22Rv1 (cell line): Measurements from ENCODE around the gene NDUFAF3.

Experiments used
- ZFX ChIP-seq: fragments of 450-650 bp; IDR thresholded peaks from 2 replicates; pipeline ENCODE4 v1.6.1; 2017; ENCODE audit warnings: antibody characterized with exemption, borderline replicate concordance
- TF ChIP-seq, protein P1 (sequence below): fragments of 450-650 bp; IDR thresholded peaks from 2 replicates; pipeline ENCODE4 v1.5.1; 2017; ENCODE audit warnings: mild to moderate bottlenecking

GRCh38 chr3:48990636-48991469 lies 31.1 kb upstream of the NDUFAF3 start:
- TF ChIP-seq, protein P1, sequence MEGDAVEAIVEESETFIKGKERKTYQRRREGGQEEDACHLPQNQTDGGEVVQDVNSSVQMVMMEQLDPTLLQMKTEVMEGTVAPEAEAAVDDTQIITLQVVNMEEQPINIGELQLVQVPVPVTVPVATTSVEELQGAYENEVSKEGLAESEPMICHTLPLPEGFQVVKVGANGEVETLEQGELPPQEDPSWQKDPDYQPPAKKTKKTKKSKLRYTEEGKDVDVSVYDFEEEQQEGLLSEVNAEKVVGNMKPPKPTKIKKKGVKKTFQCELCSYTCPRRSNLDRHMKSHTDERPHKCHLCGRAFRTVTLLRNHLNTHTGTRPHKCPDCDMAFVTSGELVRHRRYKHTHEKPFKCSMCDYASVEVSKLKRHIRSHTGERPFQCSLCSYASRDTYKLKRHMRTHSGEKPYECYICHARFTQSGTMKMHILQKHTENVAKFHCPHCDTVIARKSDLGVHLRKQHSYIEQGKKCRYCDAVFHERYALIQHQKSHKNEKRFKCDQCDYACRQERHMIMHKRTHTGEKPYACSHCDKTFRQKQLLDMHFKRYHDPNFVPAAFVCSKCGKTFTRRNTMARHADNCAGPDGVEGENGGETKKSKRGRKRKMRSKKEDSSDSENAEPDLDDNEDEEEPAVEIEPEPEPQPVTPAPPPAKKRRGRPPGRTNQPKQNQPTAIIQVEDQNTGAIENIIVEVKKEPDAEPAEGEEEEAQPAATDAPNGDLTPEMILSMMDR = no peak
- TF ChIP-seq ZFX = no peak
